Fibroblast of lung (primary cell): ENCODE measurements around the gene ATP8A1. TPM values are rescaled to one million over a fixed set of nuclear protein-coding genes. Genes with fewer than 3 reads are reported as not detected.

Experiments
- DNase-seq, 2 donors: peaks; one replicate each; pipeline versions ENCODE4 v3.0.0 to v3.0.0-alpha.2; 2010; ENCODE audit warnings: low read depth in 2 of 2
- H2AFZ ChIP-seq: 2 replicates; pipeline ENCODE4 v1.5.1; 2012; ENCODE audit warnings: low read length, control low read depth, inconsistent platforms
- H3K27ac ChIP-seq: 2 replicates; pipeline ENCODE4 v1.5.1; 2011; ENCODE audit warnings: low read length, control low read depth; ENCODE audit not compliant: insufficient read depth
- H3K27me3 ChIP-seq: 2 replicates; pipeline ENCODE4 v1.5.1; 2011; ENCODE audit warnings: mild to moderate bottlenecking, low read length; ENCODE audit not compliant: control insufficient read depth, insufficient read depth
- H3K36me3 ChIP-seq: 2 replicates; pipeline ENCODE4 v1.5.1; 2011; ENCODE audit warnings: low read length; ENCODE audit not compliant: control insufficient read depth, insufficient read depth
- H3K4me1 ChIP-seq: 2 replicates; pipeline ENCODE4 v1.5.1; 2011; ENCODE audit warnings: low read length; ENCODE audit not compliant: control insufficient read depth, insufficient read depth; ENCODE audit errors: extremely low read depth
- H3K4me2 ChIP-seq: 2 replicates; pipeline ENCODE4 v1.5.1; 2011; ENCODE audit warnings: low read length, control low read depth; ENCODE audit not compliant: insufficient read depth; ENCODE audit errors: extremely low read depth
- H3K4me3 ChIP-seq, 4 experiments: fragments of 200-600 bp in 1 of 4; sonication (generic) in 1 of 4; replicated peaks in 1 of 4; 2 replicates each; pipeline ENCODE4 v1.5.1; 2011 to 2016; ENCODE audit warnings: low read length in 4 of 4, low read depth in 3 of 4, mild to moderate bottlenecking in 3 of 4, control low read depth in 2 of 4, inconsistent platforms in 1 of 4, mixed read lengths in 1 of 4; ENCODE audit not compliant: insufficient read depth in 1 of 4; ENCODE audit errors: control extremely low read depth in 1 of 4
- H3K79me2 ChIP-seq: 2 replicates; pipeline ENCODE4 v1.5.1; 2012; ENCODE audit warnings: mild to moderate bottlenecking, low read length, inconsistent platforms; ENCODE audit not compliant: control insufficient read depth, insufficient read depth
- H3K9ac ChIP-seq: 2 replicates; pipeline ENCODE4 v1.5.1; 2011; ENCODE audit warnings: mild to moderate bottlenecking, low read length, control low read depth; ENCODE audit not compliant: insufficient read depth
- H3K9me3 ChIP-seq: 2 replicates; pipeline ENCODE4 v1.5.1; 2012; ENCODE audit warnings: low read depth, low read length; ENCODE audit not compliant: control insufficient read depth, insufficient read depth
- H4K20me1 ChIP-seq: 2 replicates; pipeline ENCODE4 v1.5.1; 2011; ENCODE audit warnings: low read length; ENCODE audit not compliant: control insufficient read depth, insufficient read depth; ENCODE audit errors: extremely low read depth
- EZH2 ChIP-seq: IDR thresholded peaks from 2 replicates; pipeline ENCODE4 v1.5.1; 2012; ENCODE audit warnings: low read length, control low read depth, mild to moderate bottlenecking; ENCODE audit errors: missing control alignments
- polyA plus RNA-seq, 2 donors: library from polyadenylated mRNA; depleted of rRNA in 1 of 2; stranded (reverse) in 1 of 2; unstranded in 1 of 2; fragments of >200 nt; gene quantifications; 2 replicates each; pipeline ENCODE4 v1.2.1, GENCODE V29; 2011 to 2012; ENCODE audit warnings: missing spikeins in 1 of 2
- total RNA-seq: library from RNA; depleted of rRNA; stranded (reverse); fragments of >200 nt; gene quantifications from 2 replicates; pipeline ENCODE4 v1.2.1, GENCODE V29; 2014
- TF ChIP-seq, protein P1 (sequence below), 2 donors: IDR thresholded peaks in 1 of 2; conservative IDR thresholded peaks in 1 of 2; 1 replicate in 1 of 2; 2 replicates in 1 of 2; pipeline ENCODE4 v1.5.1; 2011 to 2012; ENCODE audit warnings: low read length in 2 of 2, control low read depth in 1 of 2, inconsistent platforms in 1 of 2, low read depth in 1 of 2, mild to moderate bottlenecking in 1 of 2

Gene ATP8A1
- total and polyA plus RNA-seq, 2 donors (not counting 1 experiment from before 2014, with no cell fraction given) = 0.36 to 4.8 TPM

DNA sequence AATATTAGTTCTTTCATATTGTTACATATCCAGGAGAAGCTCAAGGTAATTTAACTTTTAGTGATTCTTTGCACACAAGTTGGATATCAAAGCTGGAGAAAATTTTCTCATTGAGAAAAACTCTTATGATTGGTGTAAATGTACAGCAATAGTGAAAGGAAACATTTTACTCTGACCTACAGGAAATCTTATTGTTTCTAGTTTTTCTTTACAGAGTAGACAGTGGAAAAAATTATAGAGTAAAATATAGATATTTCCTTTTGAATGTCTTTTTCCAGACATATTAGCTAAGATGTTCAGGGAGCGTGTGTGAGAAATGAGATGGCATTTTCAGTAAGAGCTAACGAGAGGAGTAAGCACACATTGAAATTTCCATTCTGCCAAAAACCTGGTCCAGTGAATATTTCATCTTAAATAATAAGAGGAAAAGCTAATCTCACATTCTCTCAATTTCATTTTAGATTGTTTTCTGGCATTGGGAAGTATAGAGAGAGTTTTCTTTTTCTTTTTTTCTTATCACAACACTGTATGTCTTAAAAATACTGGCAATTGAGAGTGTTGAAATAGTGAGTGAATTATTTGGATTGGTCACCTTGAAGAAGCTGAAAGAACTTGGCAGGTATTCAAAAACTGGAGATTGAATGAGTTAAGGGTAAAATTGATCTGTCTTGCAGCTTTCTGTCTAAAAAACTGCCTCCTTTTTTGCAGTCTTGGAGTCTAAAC, 15.6 kb upstream of the ATP8A1 start:
- no peak for TF ChIP-seq EZH2
- TF ChIP-seq, protein P1, sequence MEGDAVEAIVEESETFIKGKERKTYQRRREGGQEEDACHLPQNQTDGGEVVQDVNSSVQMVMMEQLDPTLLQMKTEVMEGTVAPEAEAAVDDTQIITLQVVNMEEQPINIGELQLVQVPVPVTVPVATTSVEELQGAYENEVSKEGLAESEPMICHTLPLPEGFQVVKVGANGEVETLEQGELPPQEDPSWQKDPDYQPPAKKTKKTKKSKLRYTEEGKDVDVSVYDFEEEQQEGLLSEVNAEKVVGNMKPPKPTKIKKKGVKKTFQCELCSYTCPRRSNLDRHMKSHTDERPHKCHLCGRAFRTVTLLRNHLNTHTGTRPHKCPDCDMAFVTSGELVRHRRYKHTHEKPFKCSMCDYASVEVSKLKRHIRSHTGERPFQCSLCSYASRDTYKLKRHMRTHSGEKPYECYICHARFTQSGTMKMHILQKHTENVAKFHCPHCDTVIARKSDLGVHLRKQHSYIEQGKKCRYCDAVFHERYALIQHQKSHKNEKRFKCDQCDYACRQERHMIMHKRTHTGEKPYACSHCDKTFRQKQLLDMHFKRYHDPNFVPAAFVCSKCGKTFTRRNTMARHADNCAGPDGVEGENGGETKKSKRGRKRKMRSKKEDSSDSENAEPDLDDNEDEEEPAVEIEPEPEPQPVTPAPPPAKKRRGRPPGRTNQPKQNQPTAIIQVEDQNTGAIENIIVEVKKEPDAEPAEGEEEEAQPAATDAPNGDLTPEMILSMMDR (conservative IDR thresholded peaks at IDR 0.05 in 1 of 2, IDR thresholded peaks at IDR 0.05 in 1 of 2; ENCODE audit: low read depth in 1 of 2, low read length in 2 of 2) = no peak
- DNase-seq = no peak

GRCh38 chr4:42671431-42672194, 14.7 kb upstream of the ATP8A1 start:
- no peaks in the 10 kb centered on the region for H3K27me3 ChIP-seq
- no peaks in the 10 kb centered on the region for H3K79me2 ChIP-seq
- H3K9ac ChIP-seq = no peak overlapping the region
- H3K4me3 ChIP-seq = no peak overlapping the region
- no peaks in the 10 kb centered on the region for H3K9me3 ChIP-seq
- H3K27ac ChIP-seq = no peak overlapping the region
- H4K20me1 ChIP-seq = no peaks in the 10 kb centered on the region
- no peaks in the 10 kb centered on the region for H3K4me1 ChIP-seq
- H2AFZ ChIP-seq = no peak overlapping the region
- no peak overlapping the region for H3K4me2 ChIP-seq
- TF ChIP-seq EZH2 = no peak
- TF ChIP-seq, protein P1 (conservative IDR thresholded peaks at IDR 0.05 in 1 of 2, IDR thresholded peaks at IDR 0.05 in 1 of 2; ENCODE audit: low read depth in 1 of 2, low read length in 2 of 2) = no peak
- no peaks in the 10 kb centered on the region for H3K36me3 ChIP-seq
- DNase-seq = no peak

More for the DNA sequence above, 15.6 kb upstream of the ATP8A1 start:
- H3K27me3 ChIP-seq = no peaks in the 10 kb centered on the region
- H3K79me2 ChIP-seq = no peaks in the 10 kb centered on the region
- no peaks in the 10 kb centered on the region for H3K36me3 ChIP-seq
- no peak overlapping the region for H3K4me2 ChIP-seq
- H3K27ac ChIP-seq = no peak overlapping the region
- no peaks in the 10 kb centered on the region for H3K9me3 ChIP-seq
- no peak overlapping the region for H2AFZ ChIP-seq
- no peaks in the 10 kb centered on the region for H3K4me1 ChIP-seq
- H4K20me1 ChIP-seq = no peaks in the 10 kb centered on the region
- no peak overlapping the region for H3K4me3 ChIP-seq
- H3K9ac ChIP-seq = no peak overlapping the region

GRCh38 chr4:42658261-42658660, 1.4 kb upstream of the ATP8A1 start:
- TF ChIP-seq, protein P1 (conservative IDR thresholded peaks at IDR 0.05 in 1 of 2, IDR thresholded peaks at IDR 0.05 in 1 of 2; ENCODE audit: low read depth in 1 of 2, low read length in 2 of 2) = no peak
- no peak for TF ChIP-seq EZH2
- Histone ChIP-seq H3K27me3 (no peaks in the 10 kb centered on the region), H3K27ac (no peak overlapping the region), H3K4me3 (no peak overlapping the region), H3K9me3 (no peaks in the 10 kb centered on the region), H3K36me3 (no peaks in the 10 kb centered on the region), H3K4me2 (no peak overlapping the region), H4K20me1 (no peaks in the 10 kb centered on the region), H3K4me1 (peaks cover 4% of the 10 kb centered on the region), H3K9ac (no peak overlapping the region), H3K79me2 (no peaks in the 10 kb centered on the region), H2AFZ (no peak overlapping the region)
- DNase-seq = no peak
